SK-N-SH treated with all-trans-retinoic acid at 6 μM for 48 hours (cell line): ENCODE results near the gene BPIFB1.

Experiments used
- ATAC-seq: fragments of 200-7000 bp; cut with Tn5 transposase; 3 replicates; pipeline ENCODE4 v1.9.1; 2020; ENCODE audit warnings: mild to moderate bottlenecking, moderate library complexity
- ARNTL ChIP-seq: fragments of 450-650 bp; formaldehyde crosslinking; IDR thresholded peaks from 2 replicates; pipeline ENCODE4 v1.5.0; 2020; ENCODE audit warnings: low read depth, mild to moderate bottlenecking, moderate library complexity, borderline replicate concordance
- BACH2 ChIP-seq: fragments of 250-450 bp; sonication (Bioruptor Pico); IDR thresholded peaks from 2 replicates; pipeline ENCODE4 v1.9.0; 2021; ENCODE audit warnings: mild to moderate bottlenecking, borderline replicate concordance
- CREB5 ChIP-seq: fragments of 250-450 bp; sonication (Bioruptor Pico); IDR thresholded peaks from 2 replicates; pipeline ENCODE4 v1.5.1; 2020; ENCODE audit warnings: low read depth, mild to moderate bottlenecking, moderate library complexity
- CSDC2 ChIP-seq: fragments of 250-450 bp; sonication (Bioruptor Pico); IDR thresholded peaks from 2 replicates; pipeline ENCODE4 v1.5.0; 2020; ENCODE audit warnings: mild to moderate bottlenecking, moderate library complexity
- CSRNP3 ChIP-seq: fragments of 250-450 bp; sonication (Bioruptor Pico); IDR thresholded peaks from 2 replicates; pipeline ENCODE4 v1.5.1; 2021; ENCODE audit warnings: mild to moderate bottlenecking, moderate library complexity
- ESRRG ChIP-seq: fragments of 250-450 bp; sonication (Bioruptor Pico); IDR thresholded peaks from 2 replicates; pipeline ENCODE4 v1.6.1; 2021; ENCODE audit warnings: mild to moderate bottlenecking
- GLIS3 ChIP-seq: fragments of 250-450 bp; sonication (Bioruptor Pico); IDR thresholded peaks from 2 replicates; pipeline ENCODE4 v1.5.0; 2020; ENCODE audit warnings: mild to moderate bottlenecking, moderate library complexity
- OSR1 ChIP-seq: fragments of 250-450 bp; sonication (Bioruptor Pico); IDR thresholded peaks from 2 replicates; pipeline ENCODE4 v1.8.0; 2022; ENCODE audit warnings: moderate library complexity, mild to moderate bottlenecking, inconsistent platforms
- PATZ1 ChIP-seq: fragments of 250-450 bp; sonication (Bioruptor Pico); IDR thresholded peaks from 2 replicates; pipeline ENCODE4 v1.8.0; 2020; ENCODE audit warnings: mild to moderate bottlenecking, moderate library complexity, borderline replicate concordance
- POU6F1 ChIP-seq: fragments of 250-450 bp; sonication (Bioruptor Pico); IDR thresholded peaks from 2 replicates; pipeline ENCODE4 v1.8.0; 2021; ENCODE audit warnings: low read depth, mild to moderate bottlenecking, moderate library complexity, borderline replicate concordance
- PPARA ChIP-seq: fragments of 250-450 bp; sonication (Bioruptor Pico); IDR thresholded peaks from 2 replicates; pipeline ENCODE4 v1.5.0; 2020; ENCODE audit warnings: mild to moderate bottlenecking, borderline replicate concordance
- RARB ChIP-seq: fragments of 250-450 bp; sonication (Bioruptor Pico); IDR thresholded peaks from 2 replicates; pipeline ENCODE4 v1.8.0; 2021; ENCODE audit warnings: mild to moderate bottlenecking, moderate library complexity
- SNAI2 ChIP-seq: fragments of 250-450 bp; sonication (Bioruptor Pico); IDR thresholded peaks from 2 replicates; pipeline ENCODE4 v1.5.0; 2020; ENCODE audit warnings: mild to moderate bottlenecking, moderate library complexity
- TCF4 ChIP-seq: fragments of 250-450 bp; sonication (Bioruptor Pico); IDR thresholded peaks from 2 replicates; pipeline ENCODE4 v1.8.0; 2021; ENCODE audit warnings: mild to moderate bottlenecking, moderate library complexity, borderline replicate concordance
- TOX ChIP-seq: fragments of 250-450 bp; sonication (Bioruptor Pico); IDR thresholded peaks from 2 replicates; pipeline ENCODE4 v1.8.0; 2021; ENCODE audit warnings: mild to moderate bottlenecking, moderate library complexity, borderline replicate concordance
- TSHZ2 ChIP-seq: fragments of 250-450 bp; sonication (Bioruptor Pico); IDR thresholded peaks from 2 replicates; pipeline ENCODE4 v1.5.0; 2020; ENCODE audit warnings: mild to moderate bottlenecking, moderate library complexity
- ZC3H10 ChIP-seq: fragments of 250-450 bp; sonication (Bioruptor Pico); IDR thresholded peaks from 2 replicates; pipeline ENCODE4 v1.5.1; 2021; ENCODE audit warnings: mild to moderate bottlenecking, moderate library complexity
- ZFP30 ChIP-seq: fragments of 450-650 bp; formaldehyde crosslinking; IDR thresholded peaks from 2 replicates; pipeline ENCODE4 v1.5.0; 2022; ENCODE audit warnings: mild to moderate bottlenecking, moderate library complexity
- ZNF565 ChIP-seq: fragments of 450-650 bp; formaldehyde crosslinking; conservative IDR thresholded peaks from 2 replicates; pipeline ENCODE4 v1.5.0; 2020; ENCODE audit warnings: low read depth, mild to moderate bottlenecking, moderate library complexity
- ZNF70 ChIP-seq: fragments of 450-650 bp; formaldehyde crosslinking; IDR thresholded peaks from 2 replicates; pipeline ENCODE4 v1.5.0; 2020; ENCODE audit warnings: mild to moderate bottlenecking, moderate library complexity
- ZNF8 ChIP-seq: fragments of 450-650 bp; formaldehyde crosslinking; IDR thresholded peaks from 2 replicates; pipeline ENCODE4 v1.5.0; 2020; ENCODE audit warnings: mild to moderate bottlenecking, moderate library complexity

The BPIFB1 gene

GRCh38 chr20:33309631-33310030 is 26.6 kb downstream of the BPIFB1 start:
- no peak for ATAC-seq
- TF ChIP-seq ZNF565 (CRISPR knock-in tag) (no peak), TSHZ2 (no peak), OSR1 (CRISPR knock-in tag) (no peak), SNAI2 (CRISPR knock-in tag) (no peak)

- no peak for TF ChIP-seq RARB
- TF ChIP-seq POU6F1 (CRISPR knock-in tag), result no peak
- TF ChIP-seq ZNF70 (CRISPR knock-in tag), result no peak
- no peak for TF ChIP-seq PATZ1 (CRISPR knock-in tag)
- TF ChIP-seq CREB5, result no peak
- no peak for TF ChIP-seq TOX (CRISPR knock-in tag)
- TF ChIP-seq ARNTL (CRISPR knock-in tag), result no peak
- no peak for TF ChIP-seq ZNF8
- no peak for TF ChIP-seq BACH2 (CRISPR knock-in tag)
- no peak for TF ChIP-seq TCF4 (CRISPR knock-in tag)
- TF ChIP-seq CSRNP3 (CRISPR knock-in tag), result no peak
- TF ChIP-seq ZC3H10 (CRISPR knock-in tag), result no peak
- TF ChIP-seq, all 23 proteins: peak for 0
- no peak for ATAC-seq
These were observed 27.4 kb downstream of the BPIFB1 start for GRCh38 chr20:33310327-33310899.

GRCh38 chr20:33311011-33311410 is 28.0 kb downstream of the BPIFB1 start:
- no peak for ATAC-seq
- no peak for TF ChIP-seq TSHZ2
- TF ChIP-seq CSRNP3 (CRISPR knock-in tag), result no peak
- TF ChIP-seq PATZ1 (CRISPR knock-in tag), result no peak
- no peak for TF ChIP-seq PPARA
- TF ChIP-seq CSDC2 (CRISPR knock-in tag), result no peak
- TF ChIP-seq ZFP30, result no peak
- TF ChIP-seq GLIS3, result no peak
- TF ChIP-seq ZNF70 (CRISPR knock-in tag), result no peak
- TF ChIP-seq ZNF565 (CRISPR knock-in tag), result no peak
- no peak for TF ChIP-seq TCF4 (CRISPR knock-in tag)
- TF ChIP-seq ZNF8, result no peak
- no peak for TF ChIP-seq TOX (CRISPR knock-in tag)
- TF ChIP-seq RARB, result no peak
- no peak for TF ChIP-seq ARNTL (CRISPR knock-in tag)
- no peak for TF ChIP-seq ESRRG (CRISPR knock-in tag)
- no peak for TF ChIP-seq OSR1 (CRISPR knock-in tag)
